NCI-H2227 (cell line): Measurements from ENCODE around the gene LRIG1.

Experiments used
- DNase-seq: peaks from one replicate; lab custom pipeline; 2025; ENCODE audit not compliant: unreplicated experiment; lab: John Stamatoyannopoulos, UW

LRIG1 gene

GRCh38 chr3:66363148-66363547 lies 137.7 kb downstream of the LRIG1 start:
- no peak for DNase-seq

DNA sequence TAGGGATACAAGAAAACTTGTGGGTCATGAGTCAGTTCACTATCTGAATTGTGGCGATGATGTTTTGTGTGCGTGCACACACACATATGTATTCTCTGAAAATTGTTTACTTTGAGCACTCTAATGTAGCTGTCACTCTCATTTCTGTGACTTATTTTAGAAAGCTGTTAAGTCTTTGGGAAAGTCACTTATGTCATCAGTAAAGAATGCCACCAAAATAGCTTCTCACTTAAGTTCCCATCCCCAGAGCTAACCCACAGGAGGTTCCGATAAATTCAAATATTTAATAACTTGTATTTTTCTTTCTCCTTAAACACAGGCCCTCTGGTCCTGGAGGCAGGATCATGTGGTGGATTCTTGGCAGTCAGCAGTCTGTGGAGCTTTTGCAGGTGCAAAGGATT lies 138.3 kb downstream of the LRIG1 start:
- DNase-seq = no peak

DNA sequence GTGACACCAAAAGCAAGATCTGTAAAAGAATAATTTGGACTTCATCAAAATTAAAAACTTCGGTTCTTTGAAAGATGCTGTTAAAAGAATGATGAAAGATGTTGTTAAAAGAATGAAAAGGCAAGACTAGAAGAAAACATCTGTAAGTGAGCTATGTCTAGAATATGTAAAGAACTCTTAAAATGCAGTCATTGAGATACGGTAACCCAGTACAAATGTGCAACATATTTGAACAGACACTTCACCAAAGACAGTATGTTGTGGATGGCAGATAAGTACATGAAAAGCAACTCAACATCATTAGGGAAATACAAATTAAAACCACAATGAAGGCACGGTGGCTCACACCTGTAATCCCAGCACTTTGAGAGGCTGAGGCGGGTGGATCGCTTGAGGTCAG lies 139.5 kb downstream of the LRIG1 start:
- no peak for DNase-seq

DNA sequence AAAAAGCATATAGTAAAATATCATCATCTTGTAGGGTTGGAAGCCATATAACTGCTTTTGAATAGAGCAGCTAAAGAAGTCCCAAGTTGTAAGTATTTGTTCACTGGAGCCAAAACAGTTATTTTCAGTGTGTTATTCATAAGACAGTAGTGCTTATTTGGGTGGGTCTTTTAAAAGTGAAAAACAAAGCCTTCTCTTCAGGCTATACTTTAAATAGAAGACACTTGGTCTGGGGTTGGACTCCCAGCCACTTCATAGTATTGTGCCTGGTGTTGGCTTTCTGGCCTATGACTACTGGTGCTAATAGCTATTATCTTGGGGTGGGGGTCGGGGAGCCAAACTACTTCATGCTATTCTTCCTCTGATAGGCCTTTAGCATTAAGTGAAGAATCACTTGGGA lies 144.8 kb downstream of the LRIG1 start:
- no peak for DNase-seq

DNA sequence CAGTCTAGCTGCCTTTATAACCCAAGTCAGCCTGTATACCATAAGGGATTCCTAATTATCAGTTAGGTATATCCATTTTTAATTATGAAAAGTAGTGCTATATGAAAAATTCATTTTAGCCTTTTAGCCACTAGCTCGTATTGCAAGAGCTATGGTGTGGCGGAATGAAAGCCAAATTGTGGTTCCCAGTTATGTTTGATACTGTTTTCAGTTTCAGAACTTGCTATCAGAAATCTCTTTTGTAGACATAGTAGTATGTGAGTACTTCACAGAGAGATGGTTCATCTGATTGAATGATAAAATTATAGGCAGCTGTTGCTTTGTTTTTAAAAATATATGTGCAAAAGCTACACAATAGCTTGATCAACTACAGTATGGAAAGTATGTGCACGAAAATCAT lies 145.4 kb downstream of the LRIG1 start:
- no peak for DNase-seq

DNA sequence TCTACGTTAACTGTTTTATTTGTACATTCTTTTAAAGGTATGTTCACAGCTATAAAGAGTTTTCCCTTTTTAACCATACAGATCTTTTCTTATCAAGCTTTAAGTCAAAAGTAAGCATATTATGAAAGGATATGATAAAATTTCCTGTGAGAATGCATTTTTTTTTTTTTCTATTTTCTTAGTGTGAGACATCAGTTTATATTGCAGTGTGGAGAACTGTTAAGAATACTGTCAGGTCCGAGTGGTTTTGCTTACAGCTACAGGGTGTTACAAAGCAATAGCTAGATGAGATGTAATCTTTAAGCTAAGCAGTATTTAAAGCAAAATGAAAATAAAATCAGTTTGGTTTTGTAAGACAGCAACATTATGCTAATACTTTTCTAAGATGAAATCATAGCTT lies 146.8 kb downstream of the LRIG1 start:
- no peak for DNase-seq

DNA sequence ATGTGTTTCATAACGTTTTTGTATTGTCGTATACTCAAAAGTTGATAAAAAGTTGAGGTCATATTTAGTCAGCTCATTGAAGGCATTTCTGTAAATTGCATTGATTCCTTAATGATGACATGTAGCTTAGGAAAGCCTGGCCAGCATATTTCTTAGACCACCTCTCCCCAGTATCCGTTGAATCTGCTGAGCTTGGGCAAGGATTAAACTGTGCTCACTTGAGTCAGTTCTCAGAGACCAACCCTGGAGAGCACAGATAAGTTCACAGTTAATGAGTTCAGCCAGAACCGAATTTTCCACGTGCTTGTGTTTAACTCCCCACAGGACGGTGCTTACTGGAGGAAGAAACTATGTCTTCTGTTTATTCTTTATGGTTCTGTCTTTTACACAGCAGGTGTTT lies 147.3 kb downstream of the LRIG1 start:
- no peak for DNase-seq

DNA sequence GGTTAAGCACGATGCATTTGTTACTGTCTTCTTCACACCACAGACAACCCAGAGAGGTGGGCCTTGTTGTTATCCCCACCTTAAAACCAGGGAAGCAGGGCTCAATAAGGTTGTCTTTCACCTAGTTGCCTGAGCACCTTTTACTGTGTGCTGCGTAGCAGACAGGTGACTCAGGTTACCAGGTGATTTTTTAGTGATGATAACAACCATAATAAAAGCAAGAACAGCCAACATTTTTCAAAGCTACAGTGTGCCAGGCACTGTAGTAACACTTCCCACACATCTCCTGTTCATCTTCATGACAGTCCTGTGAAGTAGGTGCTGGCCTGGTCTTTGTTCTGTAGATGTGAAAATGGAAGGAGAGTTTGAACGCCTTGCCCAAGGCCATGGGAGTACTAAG lies 147.8 kb downstream of the LRIG1 start:
- no peak for DNase-seq

GRCh38 chr3:66350601-66351000 lies 150.2 kb downstream of the LRIG1 start:
- no peak for DNase-seq

DNA sequence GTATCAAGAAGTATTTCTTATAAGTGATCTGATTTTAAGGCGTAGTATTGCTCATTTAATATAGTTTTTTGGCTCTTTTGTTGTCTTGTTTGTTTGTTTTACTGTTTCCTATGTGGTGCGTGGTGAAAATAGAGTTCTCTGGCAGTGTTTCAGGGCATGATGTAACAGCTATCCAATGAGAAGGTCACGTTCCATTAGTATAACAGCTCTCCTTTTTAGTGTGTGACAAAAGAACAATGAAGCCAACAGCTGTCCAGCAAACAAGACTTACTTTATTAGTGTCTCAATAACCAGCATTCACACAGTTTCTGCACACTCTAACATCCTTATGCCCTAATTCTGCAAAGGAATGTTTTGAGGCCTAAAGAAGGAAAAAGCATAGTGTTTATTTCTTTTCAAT lies 152.1 kb downstream of the LRIG1 start:
- DNase-seq = no peak

DNA sequence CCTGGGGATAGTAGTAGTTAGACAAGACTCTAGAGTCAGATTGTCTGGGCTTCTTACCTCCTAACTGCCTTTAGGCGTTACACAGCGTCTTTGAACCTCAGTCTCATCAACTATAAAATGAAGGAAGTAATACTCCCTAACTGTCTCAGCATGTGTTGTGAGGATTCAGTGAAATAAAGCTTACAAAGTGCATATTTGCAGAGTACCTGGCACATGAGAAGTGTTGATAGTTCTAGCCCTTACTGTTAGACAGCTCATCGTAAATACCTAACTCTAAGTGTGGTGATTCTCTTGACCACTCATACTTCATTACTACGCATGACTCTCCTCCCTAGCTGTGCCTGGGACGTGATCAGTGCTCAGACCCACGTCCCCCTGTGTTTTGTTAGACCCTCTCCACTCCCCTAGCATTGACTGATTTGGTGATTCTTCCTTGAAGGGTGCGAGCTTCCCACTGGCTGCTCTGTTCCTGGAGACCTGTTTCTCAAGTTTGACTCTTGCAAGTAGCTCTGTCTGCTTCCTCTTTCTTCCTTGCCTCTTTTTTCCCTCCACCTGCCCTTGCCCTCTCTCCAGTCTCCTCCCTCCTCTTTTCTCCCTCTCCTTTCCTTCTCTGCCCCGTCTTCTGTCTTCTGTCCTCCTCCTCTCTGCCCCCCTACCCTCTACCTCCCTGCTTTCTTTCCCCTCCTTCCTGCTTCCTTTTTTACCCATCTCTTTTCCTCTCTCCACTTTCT lies 155.8 kb downstream of the LRIG1 start:
- no peak for DNase-seq

- no peak for DNase-seq
These were observed 156.4 kb downstream of the LRIG1 start for GRCh38 chr3:66344391-66344811.

DNA sequence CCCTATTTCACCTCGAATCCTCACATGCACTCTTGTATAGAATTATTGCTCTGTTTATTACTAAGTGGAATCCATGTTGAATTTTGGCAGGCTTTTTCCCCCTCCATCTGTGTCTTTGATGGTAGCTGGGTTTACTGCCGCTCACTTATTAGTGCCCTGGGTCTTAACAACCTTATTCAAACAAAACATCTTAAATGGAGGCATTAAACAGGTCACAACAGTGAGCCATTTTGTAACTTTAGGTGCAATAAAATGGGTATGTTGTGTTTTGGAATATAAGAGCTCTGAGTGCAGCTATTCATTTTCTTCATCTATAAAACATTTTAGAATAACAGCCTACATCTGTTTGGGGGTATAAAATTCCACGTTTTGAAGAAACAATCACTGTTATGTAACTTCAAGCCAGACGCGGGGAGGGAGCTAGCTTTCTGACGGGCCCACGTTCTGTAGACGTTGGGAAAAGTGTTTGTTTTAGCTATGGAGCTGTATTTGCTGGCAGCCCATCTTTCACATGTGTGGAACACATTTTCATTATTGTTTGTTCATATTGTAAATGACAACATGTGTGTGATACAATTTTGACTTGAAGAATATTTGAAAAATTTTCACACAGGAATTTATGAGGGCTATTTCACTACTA lies 158.0 kb downstream of the LRIG1 start:
- no peak for DNase-seq

- no peak for DNase-seq
These were observed 161.9 kb downstream of the LRIG1 start for GRCh38 chr3:66338927-66339326.

- DNase-seq = no peak
These were observed 164.5 kb downstream of the LRIG1 start for GRCh38 chr3:66336333-66336766.

- no peak for DNase-seq
These were observed 165.2 kb downstream of the LRIG1 start for GRCh38 chr3:66335671-66336070.
